Measurements from ENCODE around the gene PIWIL4.

DNA sequence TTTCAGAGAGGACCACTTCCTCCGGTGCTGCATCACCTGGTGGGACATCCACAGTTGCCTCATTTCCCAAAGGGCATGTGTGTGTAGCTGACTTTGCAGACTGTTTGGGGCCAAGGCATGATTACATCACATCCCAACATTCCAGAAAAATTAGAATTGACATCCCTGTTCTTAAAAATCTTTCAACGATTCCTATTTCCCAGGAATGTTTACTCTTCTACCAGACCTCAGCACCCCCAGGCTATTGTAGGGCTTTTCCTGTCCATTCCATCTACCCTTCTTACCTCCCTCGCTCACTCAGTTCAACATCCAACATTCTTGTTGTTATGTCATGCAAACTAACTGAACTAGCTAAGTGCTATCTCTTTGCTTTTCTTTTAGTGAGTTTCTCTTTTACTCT is 37.3 kb downstream of the PIWIL4 start:
- TF ChIP-seq ELF1 (IDR thresholded peaks at IDR 0.05) (no peak), MAX (IDR thresholded peaks at IDR 0.05; ENCODE audit: low read depth) (no peak), SIN3A (IDR thresholded peaks at IDR 0.05; ENCODE audit: borderline replicate concordance, low read depth, low read length) (no peak), CTCF (IDR thresholded peaks at IDR 0.05) (no peak), EZH2phosphoT487 (IDR thresholded peaks at IDR 0.05; ENCODE audit: borderline replicate concordance, low read depth) (no peak), RXRA (IDR thresholded peaks at IDR 0.05; ENCODE audit: borderline replicate concordance, low read depth) (no peak), NRF1 (IDR thresholded peaks at IDR 0.05; ENCODE audit: low read depth, low read length) (no peak), GABPA (IDR thresholded peaks at IDR 0.05; ENCODE audit: low read depth) (no peak), TAF1 (IDR thresholded peaks at IDR 0.05; ENCODE audit: borderline replicate concordance, low read depth, low read length) (no peak), TEAD4 (IDR thresholded peaks at IDR 0.05; ENCODE audit: borderline replicate concordance, insufficient read depth) (no peak), USF1 (IDR thresholded peaks at IDR 0.05; ENCODE audit: borderline replicate concordance, low read depth) (no peak), GATA2 (CRISPR knock-in tag; IDR thresholded peaks at IDR 0.05) (no peak)

Measured in SK-N-SH (cell line).